GM12874 (cell line): ENCODE measurements around the gene PRR9.

Source experiments
- TF ChIP-seq, protein P1 (sequence below): IDR thresholded peaks from 2 replicates; pipeline ENCODE4 v1.5.1; 2011; ENCODE audit warnings: low read depth, mild to moderate bottlenecking, control low read depth, low read length, moderate library complexity; ENCODE audit not compliant: insufficient read depth

The PRR9 gene, protein sequence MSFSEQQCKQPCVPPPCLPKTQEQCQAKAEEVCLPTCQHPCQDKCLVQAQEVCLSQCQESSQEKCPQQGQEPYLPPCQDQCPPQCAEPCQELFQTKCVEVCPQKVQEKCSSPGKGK

DNA sequence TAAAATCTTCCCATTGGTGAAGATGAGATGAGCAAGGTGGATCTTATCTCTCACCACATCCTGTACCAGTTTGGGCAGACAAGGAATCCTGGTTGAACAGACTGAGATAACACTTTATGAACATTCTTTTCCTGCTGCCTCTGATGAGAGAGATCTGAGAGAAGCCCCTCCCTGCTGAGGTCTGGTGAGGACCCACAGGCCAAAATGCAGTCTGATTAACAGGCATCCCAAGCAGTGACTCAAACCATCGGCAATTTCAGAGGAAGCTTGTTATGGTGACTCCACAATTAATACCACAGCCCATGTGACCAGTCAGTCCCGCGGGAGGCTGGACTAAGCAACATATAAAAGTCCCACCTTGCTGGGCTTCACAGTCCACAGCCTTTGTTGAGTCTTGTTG, at the start of gene PRR9:
TSS of gene PRR9 (plus strand) at position 373 of the 400 bp plus-strand sequence. CDS start 561 bp downstream, outside the sequence.
- TF ChIP-seq, protein P1, sequence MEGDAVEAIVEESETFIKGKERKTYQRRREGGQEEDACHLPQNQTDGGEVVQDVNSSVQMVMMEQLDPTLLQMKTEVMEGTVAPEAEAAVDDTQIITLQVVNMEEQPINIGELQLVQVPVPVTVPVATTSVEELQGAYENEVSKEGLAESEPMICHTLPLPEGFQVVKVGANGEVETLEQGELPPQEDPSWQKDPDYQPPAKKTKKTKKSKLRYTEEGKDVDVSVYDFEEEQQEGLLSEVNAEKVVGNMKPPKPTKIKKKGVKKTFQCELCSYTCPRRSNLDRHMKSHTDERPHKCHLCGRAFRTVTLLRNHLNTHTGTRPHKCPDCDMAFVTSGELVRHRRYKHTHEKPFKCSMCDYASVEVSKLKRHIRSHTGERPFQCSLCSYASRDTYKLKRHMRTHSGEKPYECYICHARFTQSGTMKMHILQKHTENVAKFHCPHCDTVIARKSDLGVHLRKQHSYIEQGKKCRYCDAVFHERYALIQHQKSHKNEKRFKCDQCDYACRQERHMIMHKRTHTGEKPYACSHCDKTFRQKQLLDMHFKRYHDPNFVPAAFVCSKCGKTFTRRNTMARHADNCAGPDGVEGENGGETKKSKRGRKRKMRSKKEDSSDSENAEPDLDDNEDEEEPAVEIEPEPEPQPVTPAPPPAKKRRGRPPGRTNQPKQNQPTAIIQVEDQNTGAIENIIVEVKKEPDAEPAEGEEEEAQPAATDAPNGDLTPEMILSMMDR: no peak

DNA sequence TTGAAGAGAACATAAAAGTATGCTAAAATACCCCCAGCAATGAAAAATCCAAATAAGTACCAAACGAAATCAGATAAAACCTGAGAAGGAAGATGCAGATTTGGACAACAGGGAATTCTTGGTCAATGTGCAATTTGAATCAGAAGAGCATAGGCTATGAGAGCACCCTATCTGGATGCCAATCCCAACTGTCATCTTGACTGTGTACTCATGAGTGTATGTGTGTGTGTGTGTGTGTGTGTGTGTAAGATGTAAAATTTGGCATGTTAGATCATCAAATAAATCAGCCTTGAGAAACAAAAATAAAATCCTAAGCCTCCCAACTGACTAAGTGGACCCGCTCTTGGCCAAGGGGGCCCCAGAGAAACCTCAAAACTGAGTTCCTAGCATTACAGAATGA, 48.7 kb upstream of the PRR9 start:
- TF ChIP-seq, protein P1: no peak

DNA sequence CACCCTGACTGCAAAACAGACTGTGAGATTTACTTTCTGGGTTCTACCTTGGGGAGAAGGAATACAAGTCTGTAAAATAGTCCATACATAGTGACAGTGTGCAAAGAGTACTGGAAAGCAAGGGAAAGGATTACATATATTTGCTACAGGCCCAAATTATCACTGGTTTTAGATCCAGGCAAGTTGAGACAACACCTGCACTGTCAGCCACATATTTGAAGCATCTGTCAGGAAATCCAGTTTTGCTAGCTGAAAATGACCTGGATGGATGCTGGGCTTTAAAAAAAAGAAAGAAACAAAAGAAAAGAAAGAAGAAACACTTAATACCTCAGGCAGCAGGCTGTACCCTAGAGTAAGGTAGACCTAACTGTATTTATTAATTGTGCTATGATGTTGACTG, 42.8 kb upstream of the PRR9 start:
- TF ChIP-seq, protein P1: no peak

DNA sequence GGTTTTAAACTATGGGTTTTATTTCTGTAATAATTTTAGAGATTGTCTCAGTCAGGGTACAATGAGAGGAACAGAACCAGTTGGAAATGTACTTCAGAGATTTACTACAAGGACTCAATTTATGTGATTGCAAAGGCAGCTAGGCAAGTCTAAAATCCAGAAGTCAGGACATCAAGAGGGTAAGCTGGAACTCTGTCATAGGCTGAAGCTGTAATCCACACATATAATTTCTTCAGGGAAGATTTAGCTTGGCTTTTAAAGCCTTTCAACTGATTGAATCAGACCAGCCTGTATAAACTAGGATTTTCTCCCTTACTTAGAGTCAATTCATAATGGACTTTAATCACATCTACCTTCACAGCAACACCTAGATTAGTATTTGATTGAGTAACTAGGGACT, 38.5 kb upstream of the PRR9 start:
- TF ChIP-seq, protein P1: no peak

DNA sequence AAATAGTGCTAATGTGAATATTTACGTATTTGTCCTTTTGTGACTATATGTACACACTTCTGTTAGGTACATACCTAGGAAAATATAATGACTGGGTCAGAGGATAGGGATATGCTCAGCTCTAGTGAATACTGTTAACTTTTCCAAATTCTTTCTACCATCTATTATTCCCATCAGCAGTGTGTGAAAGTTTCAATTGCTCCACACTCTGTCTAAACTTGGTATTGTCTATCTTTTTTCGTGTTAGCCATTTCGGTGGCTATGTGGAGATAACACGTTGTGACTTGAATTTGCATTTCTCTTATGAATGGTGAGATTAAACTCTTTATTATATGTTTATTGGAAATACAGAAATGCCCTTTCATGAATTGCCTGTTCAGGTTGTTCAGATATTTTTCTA, 36.8 kb upstream of the PRR9 start:
- TF ChIP-seq, protein P1: no peak

DNA sequence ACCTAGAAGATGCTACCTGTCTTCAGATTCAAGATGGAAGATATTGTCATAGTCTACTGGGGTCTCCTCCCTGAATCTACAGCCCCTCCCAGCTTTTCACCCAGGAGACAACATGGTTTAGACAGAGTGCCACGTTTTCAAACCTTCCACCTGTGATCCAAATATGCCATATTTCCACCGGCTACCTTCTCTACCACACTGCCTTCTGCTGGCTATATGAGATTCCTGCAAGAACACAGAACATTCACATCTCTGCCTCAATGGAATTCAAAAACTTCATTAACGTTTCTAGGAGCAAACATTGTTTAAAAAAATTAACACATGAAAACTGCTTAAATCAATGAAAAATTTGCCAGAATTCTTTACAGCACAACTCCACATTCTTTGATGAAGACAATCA, 27.0 kb upstream of the PRR9 start:
- TF ChIP-seq, protein P1: 0 out of 2 replicates have a peak, but pooled peaks have one; percentile 12

DNA sequence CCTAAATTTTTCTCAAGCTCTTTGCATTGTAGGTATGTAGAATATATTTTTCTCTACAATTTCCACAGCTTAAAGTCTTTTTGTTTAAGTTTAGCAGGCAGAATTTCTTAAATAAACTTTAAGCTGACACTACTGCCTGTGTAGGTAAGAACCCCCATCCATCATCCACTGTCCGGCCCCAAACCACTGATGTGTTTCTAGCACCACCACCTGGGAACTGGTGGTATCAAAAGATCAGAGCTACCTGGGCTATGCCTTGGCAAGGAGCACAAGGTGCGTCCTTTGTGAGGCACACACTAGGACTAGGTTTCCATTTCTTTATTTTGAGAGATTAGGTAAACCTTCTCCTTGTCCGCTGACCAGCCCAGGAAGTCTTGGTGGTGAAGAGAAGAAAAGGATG, 24.7 kb upstream of the PRR9 start:
- TF ChIP-seq, protein P1: peak; percentile 42
